Measurements from ENCODE around the gene GLP2R.
"Not testable (repeated sequence)": the region's sequence is repeated elsewhere in the genome, so short reads cannot be mapped to it uniquely, and the experiment has no call there.

GLP2R gene, protein sequence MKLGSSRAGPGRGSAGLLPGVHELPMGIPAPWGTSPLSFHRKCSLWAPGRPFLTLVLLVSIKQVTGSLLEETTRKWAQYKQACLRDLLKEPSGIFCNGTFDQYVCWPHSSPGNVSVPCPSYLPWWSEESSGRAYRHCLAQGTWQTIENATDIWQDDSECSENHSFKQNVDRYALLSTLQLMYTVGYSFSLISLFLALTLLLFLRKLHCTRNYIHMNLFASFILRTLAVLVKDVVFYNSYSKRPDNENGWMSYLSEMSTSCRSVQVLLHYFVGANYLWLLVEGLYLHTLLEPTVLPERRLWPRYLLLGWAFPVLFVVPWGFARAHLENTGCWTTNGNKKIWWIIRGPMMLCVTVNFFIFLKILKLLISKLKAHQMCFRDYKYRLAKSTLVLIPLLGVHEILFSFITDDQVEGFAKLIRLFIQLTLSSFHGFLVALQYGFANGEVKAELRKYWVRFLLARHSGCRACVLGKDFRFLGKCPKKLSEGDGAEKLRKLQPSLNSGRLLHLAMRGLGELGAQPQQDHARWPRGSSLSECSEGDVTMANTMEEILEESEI

DNA sequence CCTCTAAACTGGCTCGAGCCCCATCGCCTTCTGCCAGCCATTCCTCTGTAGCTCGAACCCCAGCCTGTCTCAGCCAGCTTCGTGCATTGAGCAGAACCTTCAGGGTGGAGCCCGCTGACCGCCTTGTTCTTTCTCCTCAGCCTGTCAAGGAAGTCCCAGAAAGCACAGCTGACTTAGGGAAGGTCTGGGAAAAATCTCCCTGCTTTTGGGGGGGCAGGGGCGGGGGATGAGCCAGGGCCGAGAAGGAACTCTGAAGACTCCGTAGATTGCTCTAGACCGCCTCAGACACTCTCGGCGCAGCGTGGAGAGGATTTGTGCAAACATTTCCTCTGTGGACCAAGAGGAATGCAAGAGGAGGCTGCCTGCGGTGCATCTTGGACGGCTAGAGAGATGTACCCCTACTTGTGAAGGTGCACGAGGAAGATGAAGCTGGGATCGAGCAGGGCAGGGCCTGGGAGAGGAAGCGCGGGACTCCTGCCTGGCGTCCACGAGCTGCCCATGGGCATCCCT, at the start of gene GLP2R:
Gene GLP2R (plus strand): TSS at position 284 of the 510 bp plus-strand sequence. CDS start 140 bp downstream, at position 424.
- H3K27me3 ChIP-seq (ENCODE audit: insufficient read depth, low read depth, severe bottlenecking): no peaks in the 10 kb centered on the region
- no peak within 1 kb of the TSS for H3K27ac ChIP-seq
- H3K4me3 ChIP-seq (ENCODE audit: low read depth, low read length): no peak within 1 kb of the TSS
- no peak for DNase-seq
- no peaks in the 10 kb centered on the region for H3K36me3 ChIP-seq
- TF ChIP-seq, protein P1, sequence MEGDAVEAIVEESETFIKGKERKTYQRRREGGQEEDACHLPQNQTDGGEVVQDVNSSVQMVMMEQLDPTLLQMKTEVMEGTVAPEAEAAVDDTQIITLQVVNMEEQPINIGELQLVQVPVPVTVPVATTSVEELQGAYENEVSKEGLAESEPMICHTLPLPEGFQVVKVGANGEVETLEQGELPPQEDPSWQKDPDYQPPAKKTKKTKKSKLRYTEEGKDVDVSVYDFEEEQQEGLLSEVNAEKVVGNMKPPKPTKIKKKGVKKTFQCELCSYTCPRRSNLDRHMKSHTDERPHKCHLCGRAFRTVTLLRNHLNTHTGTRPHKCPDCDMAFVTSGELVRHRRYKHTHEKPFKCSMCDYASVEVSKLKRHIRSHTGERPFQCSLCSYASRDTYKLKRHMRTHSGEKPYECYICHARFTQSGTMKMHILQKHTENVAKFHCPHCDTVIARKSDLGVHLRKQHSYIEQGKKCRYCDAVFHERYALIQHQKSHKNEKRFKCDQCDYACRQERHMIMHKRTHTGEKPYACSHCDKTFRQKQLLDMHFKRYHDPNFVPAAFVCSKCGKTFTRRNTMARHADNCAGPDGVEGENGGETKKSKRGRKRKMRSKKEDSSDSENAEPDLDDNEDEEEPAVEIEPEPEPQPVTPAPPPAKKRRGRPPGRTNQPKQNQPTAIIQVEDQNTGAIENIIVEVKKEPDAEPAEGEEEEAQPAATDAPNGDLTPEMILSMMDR (IDR thresholded peaks at IDR 0.05; ENCODE audit: low read depth, low read length): no peak
- no peaks in the 10 kb centered on the region for H3K9me3 ChIP-seq (ENCODE audit: severe bottlenecking)

DNA sequence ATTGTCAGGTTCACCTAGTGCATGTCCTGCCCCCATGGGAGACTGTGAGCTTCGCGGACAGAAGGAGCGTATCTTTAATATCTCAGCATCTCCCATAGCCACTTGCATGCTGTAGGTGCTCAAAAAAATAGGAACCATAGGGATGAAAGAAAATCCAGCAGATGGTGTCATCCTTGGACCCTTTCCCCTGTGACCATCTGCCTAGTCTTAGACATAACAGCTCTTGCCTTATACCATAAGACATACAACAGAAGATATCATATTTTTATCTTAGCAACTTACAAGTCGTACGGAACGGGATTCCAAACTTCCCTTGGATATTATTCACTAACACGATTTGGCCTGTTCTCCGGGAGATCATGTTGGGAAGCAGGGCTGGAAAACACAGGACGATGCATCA, 48.8 kb upstream of the GLP2R start:
- no peak overlapping the region for H3K27ac ChIP-seq
- TF ChIP-seq, protein P1 (IDR thresholded peaks at IDR 0.05; ENCODE audit: low read depth, low read length): no peak
- no peaks in the 10 kb centered on the region for H3K36me3 ChIP-seq
- no peaks in the 10 kb centered on the region for H3K27me3 ChIP-seq (ENCODE audit: insufficient read depth, low read depth, severe bottlenecking)
- H3K4me3 ChIP-seq (ENCODE audit: low read depth, low read length): no peak overlapping the region
- no peaks in the 10 kb centered on the region for H3K9me3 ChIP-seq (ENCODE audit: severe bottlenecking)
- no peak for DNase-seq

DNA sequence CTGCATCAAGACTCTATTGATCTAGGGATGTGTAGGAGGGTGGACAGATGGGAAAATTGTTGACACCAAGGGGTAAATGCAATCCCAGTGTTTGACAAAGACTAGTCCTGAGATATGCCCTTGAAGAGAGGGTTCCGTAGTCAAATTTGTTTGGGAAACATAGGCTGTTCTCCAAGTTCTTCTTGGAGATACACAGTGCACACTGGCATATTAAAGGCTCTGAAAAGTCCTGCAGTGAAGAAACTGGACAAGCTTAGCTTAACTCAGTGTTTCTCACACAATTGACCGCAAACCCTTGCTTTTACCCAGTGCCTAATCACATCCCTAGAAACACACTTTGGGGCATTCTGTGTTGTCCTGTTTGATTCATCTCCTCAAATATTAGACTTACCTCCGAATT, 45.2 kb upstream of the GLP2R start:
- Histone ChIP-seq H3K4me3 (ENCODE audit: low read depth, low read length) (no peak overlapping the region), H3K36me3 (no peaks in the 10 kb centered on the region), H3K27ac (no peak overlapping the region), H3K27me3 (ENCODE audit: insufficient read depth, low read depth, severe bottlenecking) (no peaks in the 10 kb centered on the region), H3K9me3 (ENCODE audit: severe bottlenecking) (no peaks in the 10 kb centered on the region)
- TF ChIP-seq, protein P1 (IDR thresholded peaks at IDR 0.05; ENCODE audit: low read depth, low read length): no peak
- no peak for DNase-seq

DNA sequence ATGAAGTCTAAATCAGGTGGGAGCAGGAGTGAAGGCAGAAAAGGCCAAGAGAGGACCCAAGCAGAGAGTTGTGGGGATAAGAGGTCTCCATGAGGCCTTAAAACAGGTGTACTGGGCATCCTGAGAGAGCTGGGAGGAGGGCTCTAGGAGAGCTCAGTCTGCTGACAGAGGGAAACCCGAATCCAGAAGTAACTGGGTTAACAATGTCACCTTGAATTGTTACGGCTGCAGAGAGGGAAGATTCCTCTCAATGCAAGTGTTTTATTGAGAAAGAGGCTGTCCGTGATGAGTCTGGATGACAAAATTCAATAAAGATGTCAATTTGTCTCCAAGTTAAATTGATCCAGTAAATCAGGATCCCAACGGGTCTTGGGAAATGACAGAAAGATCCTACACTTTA, 42.7 kb upstream of the GLP2R start:
- TF ChIP-seq, protein P1 (IDR thresholded peaks at IDR 0.05; ENCODE audit: low read depth, low read length): no peak
- Histone ChIP-seq H3K4me3 (ENCODE audit: low read depth, low read length) (no peak overlapping the region), H3K36me3 (no peaks in the 10 kb centered on the region), H3K27ac (no peak overlapping the region), H3K27me3 (ENCODE audit: insufficient read depth, low read depth, severe bottlenecking) (no peaks in the 10 kb centered on the region), H3K9me3 (ENCODE audit: severe bottlenecking) (no peaks in the 10 kb centered on the region)
- no peak for DNase-seq

DNA sequence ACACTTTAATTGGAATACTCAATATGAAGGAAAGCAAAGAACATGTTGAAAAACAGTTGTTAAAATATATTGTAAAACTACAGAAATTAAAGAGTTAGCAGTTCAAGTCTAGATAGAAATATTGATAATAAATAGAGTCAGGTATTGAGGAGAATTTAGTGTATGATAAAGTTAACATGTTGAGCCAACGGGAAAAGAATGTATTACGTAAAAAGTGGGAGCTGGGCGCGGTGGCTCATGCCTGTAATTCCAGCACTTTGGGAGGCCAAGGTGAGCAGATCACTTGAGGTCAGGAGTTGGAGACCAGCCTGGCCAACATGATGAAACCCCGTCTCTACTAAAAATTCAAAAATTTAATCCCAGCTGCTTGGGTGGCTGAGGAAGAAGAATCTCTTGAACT, 42.3 kb upstream of the GLP2R start:
- H3K4me3 ChIP-seq (ENCODE audit: low read depth, low read length); H3K27ac ChIP-seq; H3K27me3 ChIP-seq (ENCODE audit: insufficient read depth, low read depth, severe bottlenecking): not testable (repeated sequence)

DNA sequence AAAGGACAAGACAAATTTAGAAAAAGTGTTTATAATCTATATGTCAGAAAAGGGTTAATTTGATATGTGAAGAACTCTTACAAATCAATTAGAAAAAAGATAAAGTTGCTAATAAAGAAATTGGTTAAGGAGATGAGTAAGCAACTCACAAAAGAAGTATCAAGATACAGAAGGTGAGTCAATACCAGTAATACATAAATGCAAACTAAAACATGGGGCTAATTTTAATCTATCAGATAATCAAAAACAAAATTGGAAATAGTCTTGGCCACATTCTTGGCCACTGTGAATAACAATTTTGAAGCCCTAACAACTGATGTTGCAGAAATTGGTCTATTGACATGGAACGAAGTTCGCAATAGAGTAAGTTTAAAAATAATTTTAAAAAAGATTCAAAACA, 41.2 kb upstream of the GLP2R start:
- no peak overlapping the region for H3K27ac ChIP-seq
- TF ChIP-seq, protein P1 (IDR thresholded peaks at IDR 0.05; ENCODE audit: low read depth, low read length): no peak
- H3K27me3 ChIP-seq (ENCODE audit: insufficient read depth, low read depth, severe bottlenecking): no peaks in the 10 kb centered on the region
- H3K9me3 ChIP-seq (ENCODE audit: severe bottlenecking): no peaks in the 10 kb centered on the region
- no peaks in the 10 kb centered on the region for H3K36me3 ChIP-seq
- H3K4me3 ChIP-seq (ENCODE audit: low read depth, low read length): no peak overlapping the region
- DNase-seq: no peak

More for the DNA sequence above, 42.3 kb upstream of the GLP2R start:
- H3K9me3 ChIP-seq (ENCODE audit: severe bottlenecking); DNase-seq; H3K36me3 ChIP-seq: not testable (repeated sequence)

Data from WERI-Rb-1 (cell line).